ENCODE data around the gene BPIFB3. TPM values are rescaled to one million over a fixed set of nuclear protein-coding genes. Genes with fewer than 3 reads are reported as not detected.

BPIFB3 gene
- total RNA-seq, 2 experiments from 2014 or later: not detected

- H3K27me3 Mint-ChIP-seq: no peaks in the 10 kb centered on the region
- Histone ChIP-seq H3K9me3 (ENCODE audit: control insufficient read depth in 1 of 2, insufficient read depth in 1 of 2, low read length in 2 of 2) (no peaks in the 10 kb centered on the region), H3K36me3 (ENCODE audit: insufficient read depth, low read length) (no peaks in the 10 kb centered on the region), H3K4me1 (ENCODE audit: insufficient read depth, low read length) (peaks cover 6% of the 10 kb centered on the region), H3K27me3 (ENCODE audit: control insufficient read depth in 1 of 2, insufficient read depth in 2 of 2, low read length in 2 of 2) (no peaks in the 10 kb centered on the region), H3K4me3 (ENCODE audit: low read length) (no peak overlapping the region), H3K27ac (ENCODE audit: low read depth in 1 of 2, low read length in 2 of 2) (no peak overlapping the region)
- CTCF ChIA-PET: no interaction called here
- POLR2A ChIA-PET: no interaction called here
- intact Hi-C loops (cut with DNase I, micrococcal nuclease): loop anchor here (10.0 kb wide), 2 partner anchors 203 to 417 kb away; partner anchors contain the start of gene C20orf203 (in 1 of the 2)
- H3K4me1 Mint-ChIP-seq (ENCODE audit: low read depth): peaks cover 11% of the 10 kb centered on the region
- H3K36me3 Mint-ChIP-seq (ENCODE audit: low read depth): no peaks in the 10 kb centered on the region
- H3K27ac Mint-ChIP-seq: no peak overlapping the region
- DNase-seq (no peak), ATAC-seq (ENCODE audit: poor library complexity) (no peak)
- H3K9me3 Mint-ChIP-seq: no peaks in the 10 kb centered on the region
- H3K4me3 Mint-ChIP-seq: no peak overlapping the region
- TF ChIP-seq, protein P1, sequence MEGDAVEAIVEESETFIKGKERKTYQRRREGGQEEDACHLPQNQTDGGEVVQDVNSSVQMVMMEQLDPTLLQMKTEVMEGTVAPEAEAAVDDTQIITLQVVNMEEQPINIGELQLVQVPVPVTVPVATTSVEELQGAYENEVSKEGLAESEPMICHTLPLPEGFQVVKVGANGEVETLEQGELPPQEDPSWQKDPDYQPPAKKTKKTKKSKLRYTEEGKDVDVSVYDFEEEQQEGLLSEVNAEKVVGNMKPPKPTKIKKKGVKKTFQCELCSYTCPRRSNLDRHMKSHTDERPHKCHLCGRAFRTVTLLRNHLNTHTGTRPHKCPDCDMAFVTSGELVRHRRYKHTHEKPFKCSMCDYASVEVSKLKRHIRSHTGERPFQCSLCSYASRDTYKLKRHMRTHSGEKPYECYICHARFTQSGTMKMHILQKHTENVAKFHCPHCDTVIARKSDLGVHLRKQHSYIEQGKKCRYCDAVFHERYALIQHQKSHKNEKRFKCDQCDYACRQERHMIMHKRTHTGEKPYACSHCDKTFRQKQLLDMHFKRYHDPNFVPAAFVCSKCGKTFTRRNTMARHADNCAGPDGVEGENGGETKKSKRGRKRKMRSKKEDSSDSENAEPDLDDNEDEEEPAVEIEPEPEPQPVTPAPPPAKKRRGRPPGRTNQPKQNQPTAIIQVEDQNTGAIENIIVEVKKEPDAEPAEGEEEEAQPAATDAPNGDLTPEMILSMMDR (IDR thresholded peaks at IDR 0.05): no peak
These were observed 38.0 kb downstream of the BPIFB3 start for GRCh38 chr20:33091693-33092092.

GRCh38 chr20:33092361-33092760, 38.7 kb downstream of the BPIFB3 start:
- H3K4me1 ChIP-seq (ENCODE audit: insufficient read depth, low read length): peaks cover 6% of the 10 kb centered on the region
- no peaks in the 10 kb centered on the region for H3K36me3 Mint-ChIP-seq (ENCODE audit: low read depth)
- ChIA-PET POLR2A (no interaction called here), CTCF (no interaction called here)
- TF ChIP-seq, protein P1 (IDR thresholded peaks at IDR 0.05): no peak
- H3K4me3 Mint-ChIP-seq: no peak overlapping the region
- H3K36me3 ChIP-seq (ENCODE audit: insufficient read depth, low read length): no peaks in the 10 kb centered on the region
- no peak overlapping the region for H3K4me3 ChIP-seq (ENCODE audit: low read length)
- H3K27me3 Mint-ChIP-seq: no peaks in the 10 kb centered on the region
- H3K27ac ChIP-seq (ENCODE audit: low read depth in 1 of 2, low read length in 2 of 2): no peak overlapping the region
- intact Hi-C loops (cut with DNase I, micrococcal nuclease): loop anchor here (10.0 kb wide), 2 partner anchors 202 to 418 kb away; partner anchors contain the start of gene C20orf203 (in 1 of the 2)
- peaks cover 11% of the 10 kb centered on the region for H3K4me1 Mint-ChIP-seq (ENCODE audit: low read depth)
- H3K9me3 ChIP-seq (ENCODE audit: control insufficient read depth in 1 of 2, insufficient read depth in 1 of 2, low read length in 2 of 2): no peaks in the 10 kb centered on the region
- H3K9me3 Mint-ChIP-seq: no peaks in the 10 kb centered on the region
- H3K27ac Mint-ChIP-seq: no peak overlapping the region
- no peak for DNase-seq
- ATAC-seq (ENCODE audit: poor library complexity): no peak
- H3K27me3 ChIP-seq (ENCODE audit: control insufficient read depth in 1 of 2, insufficient read depth in 2 of 2, low read length in 2 of 2): no peaks in the 10 kb centered on the region

GRCh38 chr20:33093074-33093473, 39.4 kb downstream of the BPIFB3 start:
- no peaks in the 10 kb centered on the region for H3K9me3 Mint-ChIP-seq
- no peak overlapping the region for H3K27ac Mint-ChIP-seq
- no peaks in the 10 kb centered on the region for H3K36me3 Mint-ChIP-seq (ENCODE audit: low read depth)
- ChIA-PET CTCF (no interaction called here), POLR2A (no interaction called here)
- Histone ChIP-seq H3K4me3 (ENCODE audit: low read length) (no peak overlapping the region), H3K9me3 (ENCODE audit: control insufficient read depth in 1 of 2, insufficient read depth in 1 of 2, low read length in 2 of 2) (no peaks in the 10 kb centered on the region), H3K27ac (ENCODE audit: low read depth in 1 of 2, low read length in 2 of 2) (no peak overlapping the region), H3K27me3 (ENCODE audit: control insufficient read depth in 1 of 2, insufficient read depth in 2 of 2, low read length in 2 of 2) (no peaks in the 10 kb centered on the region), H3K4me1 (ENCODE audit: insufficient read depth, low read length) (peaks cover 6% of the 10 kb centered on the region), H3K36me3 (ENCODE audit: insufficient read depth, low read length) (no peaks in the 10 kb centered on the region)
- no peak for ATAC-seq (ENCODE audit: poor library complexity)
- TF ChIP-seq, protein P1 (IDR thresholded peaks at IDR 0.05): no peak
- H3K4me3 Mint-ChIP-seq: no peak overlapping the region
- intact Hi-C loops (cut with DNase I, micrococcal nuclease): loop anchor here (10.0 kb wide), 2 partner anchors 202 to 418 kb away; partner anchors contain the start of gene C20orf203 (in 1 of the 2)
- no peaks in the 10 kb centered on the region for H3K27me3 Mint-ChIP-seq
- peaks cover 11% of the 10 kb centered on the region for H3K4me1 Mint-ChIP-seq (ENCODE audit: low read depth)
- no peak for DNase-seq

All from CD4-positive, alpha-beta T cell (primary cell).